ENCODE measurements around the gene CRELD2.
"Not testable (repeated sequence)": the region's sequence is repeated elsewhere in the genome, so short reads cannot be mapped to it uniquely, and the experiment has no call there.

The CRELD2 gene

DNA sequence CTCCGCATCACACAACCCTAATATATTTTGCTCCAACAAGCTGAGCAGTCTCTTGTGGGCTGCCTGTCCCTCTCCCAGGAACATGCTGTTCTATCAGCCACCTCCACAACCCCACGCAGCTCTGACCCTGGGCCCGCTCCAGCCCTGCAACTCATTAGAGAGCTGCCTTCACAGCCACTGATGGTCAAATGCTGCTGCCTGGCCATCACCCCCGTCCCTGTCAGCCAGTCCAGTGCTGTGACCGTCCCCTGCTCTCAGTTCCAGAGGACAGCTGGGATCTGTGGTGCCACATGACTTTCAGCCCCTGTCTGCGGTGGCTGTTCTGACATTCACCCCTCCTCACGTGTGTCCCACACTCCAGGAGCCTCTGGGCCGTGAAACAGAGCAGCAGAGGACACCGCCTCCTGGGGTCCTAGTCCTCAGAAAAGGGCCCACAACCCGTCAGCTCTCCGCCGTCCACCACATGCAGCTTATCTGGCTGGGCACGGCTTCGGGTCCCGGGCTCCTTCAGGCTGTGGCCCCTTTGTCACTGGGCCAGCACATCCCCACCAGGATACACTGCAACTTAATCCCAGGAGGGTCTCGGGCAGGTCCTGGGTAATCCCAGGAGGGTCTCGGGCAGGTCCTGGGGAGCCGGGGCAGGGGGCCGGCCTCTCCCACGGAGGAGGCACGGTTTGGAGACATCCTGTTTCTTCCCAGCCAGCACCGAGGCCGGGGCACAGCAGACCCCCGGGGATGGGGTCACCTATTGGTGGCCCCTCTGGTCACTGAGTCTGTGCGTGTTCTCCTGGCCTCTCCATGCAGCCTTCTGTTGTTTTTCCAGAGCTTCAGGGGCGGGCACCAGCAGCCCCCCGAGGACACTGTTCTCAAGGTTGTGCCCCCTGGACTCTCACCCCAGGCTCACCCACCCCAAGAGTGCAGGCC lies 15.1 kb downstream of the CRELD2 start:
- DNase-seq = no peak

- DNase-seq = no peak
Observed at GRCh38 chr22:49934160-49934890, 15.9 kb downstream of the CRELD2 start.

DNA sequence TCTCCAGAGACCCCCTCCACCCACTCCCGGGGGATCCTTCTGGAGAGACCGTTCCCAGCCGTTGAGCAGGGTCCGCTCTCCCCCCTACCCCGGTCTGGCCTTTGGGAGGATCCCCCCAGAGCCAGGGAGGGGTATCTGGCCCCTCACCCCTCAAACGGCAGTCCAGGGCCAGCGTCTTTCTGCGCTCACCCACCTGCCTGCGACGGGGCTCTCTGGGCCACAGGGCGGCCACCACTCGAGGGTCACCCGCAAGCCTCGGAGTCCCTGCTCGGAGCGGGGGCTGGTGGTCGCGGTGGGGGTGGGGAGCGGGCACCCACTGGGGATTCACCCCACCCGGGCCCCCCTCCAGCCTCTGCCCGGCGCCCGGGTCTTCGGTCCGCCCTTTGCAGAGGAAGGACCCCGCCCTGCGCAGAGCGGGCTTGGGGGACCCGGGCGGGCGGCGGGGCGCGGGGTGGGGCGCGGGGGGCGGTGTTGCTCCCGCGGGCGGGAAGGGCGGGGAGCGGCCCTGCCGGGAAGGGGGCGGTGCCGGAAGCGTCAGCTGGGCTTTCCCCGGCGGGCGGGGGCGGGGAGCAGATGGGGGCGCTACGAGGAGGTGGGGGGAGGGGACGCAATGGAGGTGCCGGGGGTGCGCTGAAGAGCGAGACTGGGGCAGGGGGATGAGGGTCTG lies 16.6 kb downstream of the CRELD2 start:
- DNase-seq = no peak

DNA sequence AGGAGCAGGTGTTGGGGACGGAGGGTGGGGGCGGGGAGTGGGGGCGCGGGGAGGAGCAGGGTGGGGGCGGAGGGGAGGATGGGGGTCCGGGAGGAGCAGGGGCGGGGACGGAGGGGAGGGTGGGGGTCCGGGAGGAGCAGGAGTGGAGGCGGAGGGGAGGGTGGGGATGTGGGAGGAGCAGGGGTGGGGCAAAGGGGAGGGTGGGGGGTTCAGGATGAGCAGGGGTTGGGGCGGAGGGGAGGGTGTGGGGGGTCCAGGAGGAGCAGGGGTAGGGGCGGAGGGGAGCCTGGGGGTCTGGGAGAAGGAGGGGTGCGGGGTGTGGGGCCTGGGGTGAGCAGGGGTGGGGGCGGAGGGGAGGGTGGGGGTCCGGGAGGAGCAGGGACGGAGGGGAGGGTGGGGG lies 17.1 kb downstream of the CRELD2 start:
- DNase-seq = no peak

DNA sequence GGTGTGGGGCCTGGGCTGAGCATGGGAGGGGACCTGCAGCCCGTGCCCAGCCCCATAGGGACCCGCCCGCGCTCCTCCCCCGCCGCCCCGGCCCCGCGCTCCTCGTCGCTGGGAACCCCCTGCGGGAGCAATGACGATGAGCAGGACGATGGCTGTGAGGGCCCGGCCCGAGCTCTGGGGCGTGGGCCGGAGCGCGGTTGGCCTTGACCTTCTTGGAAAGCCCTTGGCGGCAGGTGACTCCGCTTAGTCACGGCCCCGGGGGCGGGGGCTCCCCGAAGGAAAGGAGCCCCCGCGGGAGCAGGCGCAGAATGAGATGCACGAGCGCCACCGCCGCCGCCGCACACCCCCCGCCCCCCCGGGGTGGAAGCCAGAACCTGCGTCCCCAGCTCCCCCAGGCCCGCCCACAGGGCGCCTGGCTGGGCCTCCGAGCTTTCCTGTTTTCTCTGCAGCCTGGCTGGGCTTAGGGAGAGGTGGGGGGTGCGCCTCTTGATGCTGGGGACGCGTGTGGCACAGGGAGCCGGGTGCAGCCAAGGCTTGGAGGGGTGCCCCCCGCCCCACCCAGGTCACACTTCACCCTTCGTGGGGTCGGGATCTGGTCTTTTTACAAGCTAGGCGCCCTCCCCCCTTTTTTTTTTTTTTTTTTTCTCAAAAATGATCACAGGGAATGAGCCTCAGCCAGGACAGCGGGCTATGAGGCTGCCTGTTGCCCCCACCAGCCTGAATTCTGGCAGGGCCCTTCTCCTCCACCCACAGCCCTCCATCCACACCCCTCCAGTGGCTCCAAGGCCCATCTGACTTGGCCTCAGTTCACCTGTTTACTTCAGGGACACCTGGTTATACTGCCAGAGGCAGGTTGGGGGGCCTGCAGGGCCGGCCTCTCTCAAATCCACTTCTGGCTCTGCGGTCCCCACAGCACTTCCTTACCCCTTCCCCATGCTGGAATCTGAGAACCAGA lies 17.9 kb downstream of the CRELD2 start:
- no peak for DNase-seq

- no peak for DNase-seq
Observed at GRCh38 chr22:49936973-49937757, 18.7 kb downstream of the CRELD2 start.

DNA sequence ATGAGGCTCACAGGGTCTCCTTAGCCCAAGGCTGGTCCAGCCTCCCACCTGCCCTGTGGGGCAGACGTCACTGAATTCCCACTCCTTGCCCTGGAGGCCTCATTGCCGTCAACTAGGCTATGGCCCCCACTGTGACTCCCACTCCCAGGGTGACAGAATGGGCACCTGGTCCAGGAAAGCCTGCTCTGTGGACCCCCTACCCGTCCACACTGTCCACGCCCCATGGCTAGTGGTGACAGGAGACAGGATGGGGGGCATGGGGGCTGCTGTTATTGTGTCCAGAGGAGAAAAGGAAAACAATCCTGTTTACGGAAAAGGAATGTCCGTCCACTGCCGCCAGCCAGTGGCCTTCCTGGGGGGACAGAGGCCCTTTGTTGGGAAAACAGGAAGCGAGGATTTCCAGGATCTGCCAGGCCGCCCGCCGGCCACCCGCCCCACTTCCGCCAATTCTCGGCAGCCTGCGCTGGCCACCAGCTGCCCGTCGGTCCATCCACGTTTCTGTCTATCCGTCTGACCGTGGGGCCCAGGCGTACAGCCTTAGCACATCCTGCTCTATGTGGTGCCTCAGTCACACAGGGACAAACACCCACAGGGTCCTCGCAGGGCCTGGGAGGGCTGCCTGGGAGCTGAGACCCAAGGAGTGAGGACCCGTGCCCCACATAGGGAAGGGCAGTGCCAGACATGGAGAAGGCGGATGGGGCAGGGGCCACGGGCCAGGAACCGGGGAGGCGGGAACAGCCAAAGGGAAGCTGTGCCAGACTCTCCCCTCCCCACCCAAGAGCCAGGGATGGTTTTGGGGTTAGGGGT lies 19.5 kb downstream of the CRELD2 start:
- no peak for DNase-seq

DNA sequence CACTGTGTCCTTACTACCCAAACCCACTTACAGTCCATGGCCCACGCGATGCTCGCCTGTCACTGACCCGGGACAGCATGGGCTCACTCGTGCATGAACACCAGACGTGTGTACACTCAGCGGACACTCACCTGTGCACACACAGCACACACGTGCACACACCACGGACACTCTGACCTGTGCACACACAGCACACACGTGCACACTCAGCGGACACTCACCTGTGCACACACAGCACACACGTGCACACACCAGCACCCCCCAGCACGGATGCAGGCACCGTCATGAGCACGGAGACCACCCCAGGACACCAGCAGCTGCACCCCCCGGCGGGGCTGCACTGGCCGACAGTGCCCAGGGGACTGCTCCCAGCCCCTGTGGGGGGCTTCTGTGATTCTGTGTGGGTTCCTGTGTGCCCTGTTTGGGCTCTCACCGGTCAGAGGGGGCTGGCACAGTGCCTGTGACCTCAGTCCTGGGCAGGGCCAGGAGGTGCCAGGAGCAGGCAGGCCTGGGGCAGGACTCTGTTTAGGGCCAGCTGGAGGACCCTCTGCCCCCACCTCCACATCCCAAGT lies 20.2 kb downstream of the CRELD2 start:
- no peak for DNase-seq

GRCh38 chr22:49941507-49942316 lies 23.3 kb downstream of the CRELD2 start:
- DNase-seq = no peak

DNA sequence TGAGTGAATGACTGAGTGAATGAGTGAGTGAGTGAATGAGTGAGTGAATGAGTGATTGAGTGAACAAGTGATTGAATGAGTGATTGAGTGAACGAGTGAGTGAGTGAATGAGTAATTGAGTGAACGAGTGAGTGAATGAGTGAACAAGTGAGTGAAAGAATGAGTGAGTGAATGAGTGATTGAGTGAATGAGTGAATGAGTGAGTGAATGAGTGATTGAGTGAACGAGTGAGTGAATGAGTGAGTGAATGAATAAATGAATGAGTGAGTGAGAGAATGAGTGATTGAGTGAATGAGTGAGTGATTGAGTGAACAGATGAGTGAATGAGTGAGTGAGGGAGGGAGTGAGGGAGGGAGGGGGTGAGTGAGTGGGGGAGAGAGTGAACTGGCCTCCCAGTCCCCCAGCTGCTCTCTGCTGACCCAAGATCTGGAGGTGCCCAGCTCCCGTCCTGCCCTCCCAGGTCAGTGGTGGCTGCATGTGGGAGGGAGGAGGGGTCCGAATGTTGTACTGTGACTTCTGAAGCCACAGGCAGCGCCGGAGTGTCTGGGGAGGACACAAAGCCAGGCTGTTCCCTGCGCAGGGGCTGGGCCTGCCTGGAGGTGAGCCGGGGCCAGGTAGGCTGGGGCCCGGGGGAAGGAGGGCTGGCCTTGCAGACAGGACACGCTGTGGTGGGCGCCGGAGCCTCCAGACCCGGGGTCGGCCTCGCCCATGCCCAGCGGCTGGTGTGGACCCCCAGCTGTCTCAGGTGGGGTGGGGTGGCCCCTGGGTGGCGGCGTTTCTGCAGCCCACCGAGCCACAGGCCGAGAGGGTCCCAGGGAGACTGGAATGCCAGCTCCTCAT lies 24.4 kb downstream of the CRELD2 start:
- no peak for DNase-seq

DNA sequence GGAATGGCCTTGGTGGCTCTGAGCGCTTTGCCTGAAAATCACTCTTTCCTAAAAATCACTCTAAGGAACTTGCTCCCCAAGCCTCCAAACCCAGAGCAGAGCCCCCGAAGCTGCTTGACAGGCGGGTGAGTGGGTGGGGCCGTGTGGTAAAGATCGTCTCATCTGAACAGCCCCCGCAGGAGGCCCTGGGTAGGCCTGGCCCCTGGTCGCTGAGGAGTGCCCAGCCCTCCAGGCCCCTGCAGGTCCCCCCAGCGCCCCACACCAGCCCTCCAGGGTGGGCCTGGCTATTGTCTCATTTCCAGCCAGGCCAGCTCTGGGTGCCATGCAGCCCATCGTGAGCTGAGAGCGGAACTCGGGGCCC lies 25.0 kb downstream of the CRELD2 start:
- no peak for DNase-seq

- DNase-seq = no peak
Observed at GRCh38 chr22:49943771-49944398, 25.5 kb downstream of the CRELD2 start.

DNA sequence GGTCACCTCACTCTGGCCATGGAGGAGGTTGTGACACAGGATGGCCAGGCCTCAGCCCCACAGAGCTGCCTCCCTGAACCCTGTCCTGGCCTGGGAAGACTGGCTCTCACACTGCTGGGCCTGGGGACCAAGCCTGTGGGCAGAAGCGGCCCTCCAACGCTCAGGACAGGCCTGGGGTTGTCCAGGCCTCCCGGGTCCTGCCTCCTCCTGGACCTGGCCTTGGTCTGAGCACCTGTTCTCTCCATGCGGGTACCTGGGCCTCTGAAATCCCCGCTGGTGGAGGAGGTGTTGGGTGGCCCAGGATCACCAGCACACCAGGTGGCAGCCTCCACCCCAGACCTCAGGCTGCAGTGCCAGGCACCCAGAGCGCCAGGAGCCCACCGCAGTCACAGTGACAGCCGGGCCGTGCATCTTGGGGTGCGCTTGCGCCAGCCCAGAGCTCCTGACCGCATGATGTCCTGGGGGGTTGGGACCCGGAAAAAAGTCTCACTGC lies 26.0 kb downstream of the CRELD2 start:
- DNase-seq = no peak

GRCh38 chr22:49945042-49945794 lies 26.8 kb downstream of the CRELD2 start:
- DNase-seq = not testable (repeated sequence)

DNA sequence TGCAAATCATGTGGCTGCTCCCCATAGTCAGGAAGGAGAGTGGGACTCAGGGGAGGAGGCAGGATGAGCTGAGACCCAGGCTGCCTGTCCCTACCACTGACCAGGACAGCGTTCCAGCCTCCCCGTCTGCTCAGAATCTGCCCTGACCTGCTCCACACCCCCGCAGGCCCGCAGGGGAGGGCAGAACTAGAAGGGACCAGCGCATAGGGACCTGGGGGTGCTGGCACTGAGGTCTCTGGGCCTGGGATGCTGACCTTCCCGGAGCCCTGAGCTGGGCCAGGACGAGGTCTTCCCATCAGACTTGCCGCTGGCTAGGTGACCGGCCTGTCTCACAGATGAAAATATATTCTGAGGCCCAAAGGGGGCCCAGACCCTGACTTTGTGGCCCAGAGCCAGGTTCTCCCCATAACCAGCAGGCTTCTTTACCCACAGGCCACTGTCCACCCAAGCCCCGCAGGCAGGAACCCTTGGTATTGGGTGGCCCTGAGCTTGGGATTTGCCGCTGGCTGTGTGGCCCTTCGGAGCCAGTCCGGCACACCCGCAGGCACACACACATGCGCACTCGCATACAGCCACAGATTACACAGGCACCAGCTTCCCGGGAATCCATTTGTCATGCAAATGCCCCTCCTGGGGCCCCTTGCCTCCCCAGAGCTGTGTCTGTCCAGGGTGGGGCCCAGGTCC lies 28.3 kb downstream of the CRELD2 start:
- DNase-seq = no peak

- DNase-seq = no peak
Observed at GRCh38 chr22:49947296-49947622, 28.8 kb downstream of the CRELD2 start.

Data from NCI-H2107 (cell line).